Osteocyte (in vitro differentiated cells): ENCODE data around the gene ZNF764. TPM values are rescaled to one million over a fixed set of nuclear protein-coding genes. Genes with fewer than 3 reads are reported as not detected.

ENCODE experiments used
- DNase-seq: peaks from one replicate; pipeline ENCODE4 v3.0.0; 2021; ENCODE audit warnings: mixed read lengths; ENCODE audit not compliant: unreplicated experiment; ENCODE audit errors: extremely low spot score
- H3K27ac Mint-ChIP-seq: one replicate; pipeline ENCODE4 v1.8.0; 2021; ENCODE audit warnings: mild to moderate bottlenecking, mixed read lengths; ENCODE audit not compliant: unreplicated experiment
- H3K27me3 Mint-ChIP-seq: one replicate; pipeline ENCODE4 v1.8.0; 2021; ENCODE audit warnings: mixed read lengths; ENCODE audit not compliant: unreplicated experiment
- H3K36me3 Mint-ChIP-seq: one replicate; pipeline ENCODE4 v1.8.0; 2021; ENCODE audit warnings: mixed read lengths; ENCODE audit not compliant: unreplicated experiment
- H3K4me1 Mint-ChIP-seq: one replicate; pipeline ENCODE4 v1.8.0; 2021; ENCODE audit warnings: mixed read lengths; ENCODE audit not compliant: unreplicated experiment
- H3K4me3 Mint-ChIP-seq: one replicate; pipeline ENCODE4 v1.8.0; 2021; ENCODE audit warnings: mild to moderate bottlenecking, moderate library complexity, mixed read lengths; ENCODE audit not compliant: unreplicated experiment
- H3K9me3 Mint-ChIP-seq: one replicate; pipeline ENCODE4 v1.8.0; 2021; ENCODE audit warnings: mixed read lengths; ENCODE audit not compliant: unreplicated experiment
- CTCF ChIP-seq: fragments of 200-600 bp; sonication (generic); IDR thresholded peaks from 2 replicates; pipeline ENCODE4 v1.5.0; 2021; ENCODE audit warnings: antibody characterized with exemption, mild to moderate bottlenecking, moderate library complexity
- total RNA-seq: library from RNA; stranded (reverse); gene quantifications from 2 replicates; pipeline ENCODE4 v1.2.1, GENCODE V29; 2021

ZNF764 gene
- total RNA-seq, 1 donor from 2014 or later: 12.1 TPM

- Mint-ChIP-seq H3K27me3 (peaks cover 3% of the 10 kb centered on the region), H3K27ac (no peak overlapping the region), H3K4me1 (peaks cover 5% of the 10 kb centered on the region), H3K4me3 (no peak overlapping the region), H3K9me3 (no peaks in the 10 kb centered on the region), H3K36me3 (no peaks in the 10 kb centered on the region)
- DNase-seq: no peak
- TF ChIP-seq CTCF: no peak
Observed at GRCh38 chr16:30565526-30565925, 7.4 kb upstream of the ZNF764 start.

GRCh38 chr16:30562021-30562420 is 3.8 kb upstream of the ZNF764 start:
- Mint-ChIP-seq H3K4me1 (peaks cover 11% of the 10 kb centered on the region), H3K27me3 (peaks cover 3% of the 10 kb centered on the region), H3K27ac (no peak overlapping the region), H3K4me3 (no peak overlapping the region), H3K36me3 (no peaks in the 10 kb centered on the region), H3K9me3 (no peaks in the 10 kb centered on the region)
- no peak for TF ChIP-seq CTCF
- no peak for DNase-seq

GRCh38 chr16:30561089-30561816 is 3.1 kb upstream of the ZNF764 start:
- peaks cover 1% of the 10 kb centered on the region for H3K27me3 Mint-ChIP-seq
- no peak overlapping the region for H3K27ac Mint-ChIP-seq
- DNase-seq: no peak
- peaks cover 1% of the 10 kb centered on the region for H3K36me3 Mint-ChIP-seq
- no peaks in the 10 kb centered on the region for H3K9me3 Mint-ChIP-seq
- no peak overlapping the region for H3K4me3 Mint-ChIP-seq
- peaks cover 17% of the 10 kb centered on the region for H3K4me1 Mint-ChIP-seq
- TF ChIP-seq CTCF: no peak

- Mint-ChIP-seq H3K27ac (no peak overlapping the region), H3K4me3 (no peak overlapping the region), H3K9me3 (no peaks in the 10 kb centered on the region), H3K4me1 (peaks cover 21% of the 10 kb centered on the region), H3K27me3 (no peaks in the 10 kb centered on the region), H3K36me3 (peaks cover 5% of the 10 kb centered on the region)
- no peak for TF ChIP-seq CTCF
- DNase-seq: no peak
Observed at GRCh38 chr16:30559690-30560089, 1.5 kb upstream of the ZNF764 start.

- no peak for DNase-seq
- peaks cover 21% of the 10 kb centered on the region for H3K4me1 Mint-ChIP-seq
- no peak for TF ChIP-seq CTCF
- H3K27ac Mint-ChIP-seq: peak overlapping the region; percentile 91
- no peaks in the 10 kb centered on the region for H3K9me3 Mint-ChIP-seq
- H3K36me3 Mint-ChIP-seq: peaks cover 7% of the 10 kb centered on the region
- peak overlapping the region; percentile 79 for H3K4me3 Mint-ChIP-seq
- H3K27me3 Mint-ChIP-seq: no peaks in the 10 kb centered on the region
Observed at GRCh38 chr16:30558789-30559377, 709 bp upstream of the ZNF764 start.
